GM12864 (cell line): ENCODE results near the gene CACNA1F.

Experiments
- DNase-seq: peaks from one replicate; pipeline ENCODE4 v3.0.0-alpha.2; 2011; ENCODE audit warnings: low read depth
- H3K4me3 ChIP-seq: 2 replicates; pipeline ENCODE4 v1.5.1; 2011; ENCODE audit warnings: mild to moderate bottlenecking, low read depth, low read length, control low read depth
- TF ChIP-seq, protein P1 (sequence below): IDR thresholded peaks from 2 replicates; pipeline ENCODE4 v1.5.1; 2011; ENCODE audit warnings: low read depth, mild to moderate bottlenecking, moderate library complexity, low read length, control low read depth, inconsistent platforms; ENCODE audit errors: missing control alignments

Gene CACNA1F

GRCh38 chrX:49250066-49250465 is 16.9 kb upstream of the CACNA1F start:
- DNase-seq = no peak
- TF ChIP-seq, protein P1, sequence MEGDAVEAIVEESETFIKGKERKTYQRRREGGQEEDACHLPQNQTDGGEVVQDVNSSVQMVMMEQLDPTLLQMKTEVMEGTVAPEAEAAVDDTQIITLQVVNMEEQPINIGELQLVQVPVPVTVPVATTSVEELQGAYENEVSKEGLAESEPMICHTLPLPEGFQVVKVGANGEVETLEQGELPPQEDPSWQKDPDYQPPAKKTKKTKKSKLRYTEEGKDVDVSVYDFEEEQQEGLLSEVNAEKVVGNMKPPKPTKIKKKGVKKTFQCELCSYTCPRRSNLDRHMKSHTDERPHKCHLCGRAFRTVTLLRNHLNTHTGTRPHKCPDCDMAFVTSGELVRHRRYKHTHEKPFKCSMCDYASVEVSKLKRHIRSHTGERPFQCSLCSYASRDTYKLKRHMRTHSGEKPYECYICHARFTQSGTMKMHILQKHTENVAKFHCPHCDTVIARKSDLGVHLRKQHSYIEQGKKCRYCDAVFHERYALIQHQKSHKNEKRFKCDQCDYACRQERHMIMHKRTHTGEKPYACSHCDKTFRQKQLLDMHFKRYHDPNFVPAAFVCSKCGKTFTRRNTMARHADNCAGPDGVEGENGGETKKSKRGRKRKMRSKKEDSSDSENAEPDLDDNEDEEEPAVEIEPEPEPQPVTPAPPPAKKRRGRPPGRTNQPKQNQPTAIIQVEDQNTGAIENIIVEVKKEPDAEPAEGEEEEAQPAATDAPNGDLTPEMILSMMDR = no peak
- no peak overlapping the region for H3K4me3 ChIP-seq

GRCh38 chrX:49249616-49250015 is 16.5 kb upstream of the CACNA1F start:
- no peak overlapping the region for H3K4me3 ChIP-seq
- TF ChIP-seq, protein P1 = no peak
- DNase-seq = no peak

GRCh38 chrX:49249071-49249470 is 15.9 kb upstream of the CACNA1F start:
- DNase-seq = no peak
- TF ChIP-seq, protein P1 = no peak
- H3K4me3 ChIP-seq = no peak overlapping the region

- TF ChIP-seq, protein P1 = no peak
Observed at GRCh38 chrX:49247916-49248811, 15.0 kb upstream of the CACNA1F start.

GRCh38 chrX:49247346-49247745 is 14.2 kb upstream of the CACNA1F start:
- DNase-seq = no peak
- TF ChIP-seq, protein P1 = no peak
- no peak overlapping the region for H3K4me3 ChIP-seq

More at GRCh38 chrX:49247916-49248811, 15.0 kb upstream of the CACNA1F start:
- no peak overlapping the region for H3K4me3 ChIP-seq
- no peak for DNase-seq

DNA sequence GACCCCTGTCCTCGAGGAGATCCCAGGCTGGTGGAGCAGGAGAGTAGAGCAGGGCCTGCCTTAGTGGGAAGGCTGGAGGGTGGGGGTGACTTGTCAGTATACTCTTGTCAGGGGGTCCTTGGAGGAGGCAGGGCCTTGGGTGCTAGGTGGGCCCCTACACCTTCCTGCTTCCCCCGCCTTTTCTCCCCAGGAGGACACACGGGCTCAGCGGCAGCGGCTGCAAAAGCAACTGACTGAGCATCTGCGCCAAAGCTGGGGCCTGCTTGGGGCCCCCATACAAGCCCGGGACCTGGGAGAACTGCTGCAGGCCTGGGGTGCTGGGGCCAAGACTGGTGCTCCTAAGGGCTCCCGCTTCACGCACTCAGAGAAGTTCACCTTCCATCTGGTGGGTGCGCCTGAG is 13.4 kb upstream of the CACNA1F start:
- no peak overlapping the region for H3K4me3 ChIP-seq
- DNase-seq = no peak

More for the DNA sequence above, 13.4 kb upstream of the CACNA1F start:
- TF ChIP-seq, protein P1 = no peak
